Keratinocyte (primary cell): Measurements from ENCODE around the gene CERT1. TPM values are rescaled to one million over a fixed set of nuclear protein-coding genes. Genes with fewer than 3 reads are reported as not detected.

Experiments
- DNase-seq: peaks from one replicate; pipeline ENCODE4 v3.0.0-alpha.2; 2011; ENCODE audit warnings: low read depth, missing footprints, low spot score
- FAIRE-seq: peaks from 2 replicates; lab custom pipeline; 2011; peaks lifted over from hg19 to GRCh38; lab: Jason Lieb, UNC
- H2AFZ ChIP-seq: 2 replicates; pipeline ENCODE4 v1.6.0; 2012; ENCODE audit warnings: low read length, control low read depth, inconsistent platforms; ENCODE audit not compliant: control insufficient read depth
- H3K27ac ChIP-seq: 2 replicates; pipeline ENCODE4 v1.5.1; 2011; ENCODE audit warnings: low read length; ENCODE audit not compliant: control insufficient read depth, insufficient read depth
- H3K27me3 ChIP-seq: 3 replicates; pipeline ENCODE4 v1.6.0; 2011; ENCODE audit warnings: low read length; ENCODE audit not compliant: control insufficient read depth, insufficient read depth; ENCODE audit errors: extremely low read depth
- H3K36me3 ChIP-seq, 2 experiments: 2 replicates in 1 of 2; 3 replicates in 1 of 2; pipeline ENCODE4 v1.5.1; 2011; ENCODE audit warnings: low read length in 2 of 2, mild to moderate bottlenecking in 1 of 2; ENCODE audit not compliant: control insufficient read depth in 2 of 2, insufficient read depth in 2 of 2; ENCODE audit errors: extremely low read depth in 1 of 2
- H3K4me1 ChIP-seq: 3 replicates; pipeline ENCODE4 v1.5.1; 2011; ENCODE audit warnings: low read length; ENCODE audit not compliant: control insufficient read depth, insufficient read depth; ENCODE audit errors: extremely low read depth
- H3K4me2 ChIP-seq: 3 replicates; pipeline ENCODE4 v1.6.0; 2011; ENCODE audit warnings: low read depth, low read length; ENCODE audit not compliant: control insufficient read depth, insufficient read depth; ENCODE audit errors: extremely low read depth
- H3K4me3 ChIP-seq, 3 experiments: fragments of 200-600 bp in 1 of 3; sonication (generic) in 1 of 3; 2 replicates in 2 of 3; 3 replicates in 1 of 3; pipeline ENCODE4 v1.5.1; 2011 to 2016; ENCODE audit warnings: low read length in 3 of 3, mild to moderate bottlenecking in 3 of 3, control low read depth in 2 of 3, inconsistent platforms in 1 of 3, low read depth in 1 of 3, mixed read lengths in 1 of 3, mixed run types in 1 of 3, moderate library complexity in 1 of 3; ENCODE audit not compliant: control insufficient read depth in 2 of 3, insufficient read depth in 2 of 3; ENCODE audit errors: extremely low read depth in 1 of 3
- H3K79me2 ChIP-seq: 2 replicates; pipeline ENCODE4 v1.6.0; 2012; ENCODE audit warnings: low read length; ENCODE audit not compliant: control insufficient read depth, insufficient read depth
- H3K9ac ChIP-seq: 3 replicates; pipeline ENCODE4 v1.6.0; 2011; ENCODE audit warnings: low read length; ENCODE audit not compliant: control insufficient read depth, insufficient read depth; ENCODE audit errors: extremely low read depth
- H3K9me1 ChIP-seq: 3 replicates; pipeline ENCODE4 v1.6.0; 2011; ENCODE audit warnings: low read length; ENCODE audit not compliant: control insufficient read depth, insufficient read depth; ENCODE audit errors: extremely low read depth
- H3K9me3 ChIP-seq: 2 replicates; pipeline ENCODE4 v1.5.1; 2012; ENCODE audit warnings: low read depth, low read length; ENCODE audit not compliant: control insufficient read depth
- H4K20me1 ChIP-seq: 3 replicates; pipeline ENCODE4 v1.6.0; 2011; ENCODE audit warnings: low read length; ENCODE audit not compliant: control insufficient read depth, insufficient read depth; ENCODE audit errors: extremely low read depth
- EZH2 ChIP-seq: IDR thresholded peaks from one replicate; pipeline ENCODE4 v1.6.1; 2012; ENCODE audit warnings: inconsistent platforms, mild to moderate bottlenecking, low read length, moderate library complexity
- dilution Hi-C: fragments of 300-500 bp; cut with MboI; formaldehyde crosslinking; loops from one replicate; pipeline ENCODE4 v1.7.0; 2020; ENCODE audit warnings: low sequenced_read_pairs; ENCODE audit not compliant: extremely low pct_ligation_motif_present
- polyA plus RNA-seq, 5 experiments: library from polyadenylated mRNA; depleted of rRNA in 3 of 5; stranded (reverse) in 3 of 5; stranded (forward) in 1 of 5; unstranded in 1 of 5; fragments of >200 nt; gene quantifications; 1 replicate in 1 of 5; 2 replicates in 3 of 5; 3 replicates in 1 of 5; pipeline versions ENCODE4 v1.2.1 to v1.2.3, GENCODE V29; 2011 to 2012; ENCODE audit warnings: missing spikeins in 2 of 5, low read depth in 1 of 5, low replicate concordance in 1 of 5
- TF ChIP-seq, protein P1 (sequence below), 3 experiments: IDR thresholded peaks in 1 of 3; conservative IDR thresholded peaks in 1 of 3; optimal IDR thresholded peaks in 1 of 3; 2 replicates in 2 of 3; 3 replicates in 1 of 3; pipeline versions ENCODE3 to v1.5.1; 2011; ENCODE audit warnings: low read length in 3 of 3, mild to moderate bottlenecking in 3 of 3, moderate library complexity in 2 of 3, control low read depth in 1 of 3, inconsistent platforms in 1 of 3; ENCODE audit not compliant: insufficient read depth in 2 of 3; ENCODE audit errors: extremely low read depth in 1 of 3

The CERT1 gene
- polyA plus RNA-seq, 1 donor (not counting 4 experiments of a cell fraction or from before 2014, with no cell fraction given) = 20.8 TPM

DNA sequence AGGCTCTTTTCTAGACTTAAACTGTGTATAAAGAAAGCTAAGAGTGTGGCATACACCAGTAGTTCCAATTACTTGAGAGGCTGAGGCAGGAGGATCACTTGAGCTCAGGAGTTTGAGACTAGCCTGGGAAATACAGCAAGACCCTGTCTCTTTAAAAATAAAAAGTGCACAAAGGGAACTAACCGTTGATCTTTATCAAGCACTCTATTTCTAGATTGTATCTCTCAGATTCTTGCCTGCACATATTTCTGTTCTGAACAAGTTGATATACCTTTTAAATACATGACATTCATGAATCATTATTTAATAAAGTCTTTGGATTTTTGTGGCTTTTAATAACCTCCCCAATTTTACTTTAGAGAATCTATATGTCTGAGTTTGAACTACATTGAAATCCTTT, 127.2 kb downstream of the CERT1 start:
- Histone ChIP-seq H3K27ac (no peak overlapping the region), H3K36me3 (peaks cover 4 to 10% of the 10 kb centered on the region in 2 experiments), H3K4me2 (no peak overlapping the region), H4K20me1 (no peaks in the 10 kb centered on the region), H3K4me1 (no peaks in the 10 kb centered on the region), H2AFZ (no peak overlapping the region), H3K79me2 (no peaks in the 10 kb centered on the region), H3K9me1 (no peaks in the 10 kb centered on the region), H3K27me3 (no peaks in the 10 kb centered on the region), H3K9me3 (no peaks in the 10 kb centered on the region), H3K4me3 (no peak overlapping the region), H3K9ac (no peak overlapping the region)
- DNase-seq = no peak
- TF ChIP-seq, protein P1, sequence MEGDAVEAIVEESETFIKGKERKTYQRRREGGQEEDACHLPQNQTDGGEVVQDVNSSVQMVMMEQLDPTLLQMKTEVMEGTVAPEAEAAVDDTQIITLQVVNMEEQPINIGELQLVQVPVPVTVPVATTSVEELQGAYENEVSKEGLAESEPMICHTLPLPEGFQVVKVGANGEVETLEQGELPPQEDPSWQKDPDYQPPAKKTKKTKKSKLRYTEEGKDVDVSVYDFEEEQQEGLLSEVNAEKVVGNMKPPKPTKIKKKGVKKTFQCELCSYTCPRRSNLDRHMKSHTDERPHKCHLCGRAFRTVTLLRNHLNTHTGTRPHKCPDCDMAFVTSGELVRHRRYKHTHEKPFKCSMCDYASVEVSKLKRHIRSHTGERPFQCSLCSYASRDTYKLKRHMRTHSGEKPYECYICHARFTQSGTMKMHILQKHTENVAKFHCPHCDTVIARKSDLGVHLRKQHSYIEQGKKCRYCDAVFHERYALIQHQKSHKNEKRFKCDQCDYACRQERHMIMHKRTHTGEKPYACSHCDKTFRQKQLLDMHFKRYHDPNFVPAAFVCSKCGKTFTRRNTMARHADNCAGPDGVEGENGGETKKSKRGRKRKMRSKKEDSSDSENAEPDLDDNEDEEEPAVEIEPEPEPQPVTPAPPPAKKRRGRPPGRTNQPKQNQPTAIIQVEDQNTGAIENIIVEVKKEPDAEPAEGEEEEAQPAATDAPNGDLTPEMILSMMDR (optimal IDR thresholded peaks at IDR 0.05 in 1 of 3, IDR thresholded peaks at IDR 0.05 in 1 of 3, conservative IDR thresholded peaks at IDR 0.05 in 1 of 3; ENCODE audit: extremely low read depth in 1 of 3, insufficient read depth in 2 of 3, low read length in 3 of 3) = no peak
- TF ChIP-seq EZH2 = no peak
- no peak for FAIRE-seq
- dilution Hi-C loops = no loop called here

DNA sequence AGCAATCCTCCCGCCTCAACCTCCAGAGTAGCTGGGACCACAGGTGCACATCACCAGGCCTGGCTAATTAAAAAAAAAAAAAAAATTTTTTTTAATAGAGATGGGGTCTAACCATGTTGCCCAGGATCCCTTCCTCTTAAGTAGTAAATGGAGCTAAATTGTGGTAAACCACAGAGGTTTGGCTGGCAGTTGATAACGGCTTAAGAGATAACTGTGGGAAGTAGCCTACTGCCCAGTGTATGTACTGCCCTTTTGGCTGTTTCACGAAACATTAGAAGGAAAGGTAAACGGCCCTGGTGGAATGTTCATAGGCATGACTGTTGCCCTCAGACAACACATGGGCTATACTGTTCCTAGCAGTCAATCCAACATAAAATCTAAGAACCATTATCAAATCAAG, 130.0 kb downstream of the CERT1 start:
- Histone ChIP-seq H3K36me3 (peaks cover 4 to 8% of the 10 kb centered on the region in 2 experiments), H3K9me1 (no peaks in the 10 kb centered on the region), H4K20me1 (no peaks in the 10 kb centered on the region), H3K9me3 (no peaks in the 10 kb centered on the region), H3K79me2 (no peaks in the 10 kb centered on the region), H3K27me3 (no peaks in the 10 kb centered on the region), H3K4me3 (no peak overlapping the region), H3K27ac (no peak overlapping the region), H3K9ac (no peak overlapping the region), H3K4me2 (no peak overlapping the region), H3K4me1 (no peaks in the 10 kb centered on the region), H2AFZ (no peak overlapping the region)
- DNase-seq (no peak), FAIRE-seq (no peak)
- TF ChIP-seq, protein P1 (optimal IDR thresholded peaks at IDR 0.05 in 1 of 3, IDR thresholded peaks at IDR 0.05 in 1 of 3, conservative IDR thresholded peaks at IDR 0.05 in 1 of 3; ENCODE audit: extremely low read depth in 1 of 3, insufficient read depth in 2 of 3, low read length in 3 of 3) = no peak
- no peak for TF ChIP-seq EZH2
- dilution Hi-C loops = no loop called here
